ENCODE results near the gene ULK2. TPM values are rescaled to one million over a fixed set of nuclear protein-coding genes. Genes with fewer than 3 reads are reported as not detected.

Gene ULK2
- total RNA-seq, 1 donor from 2014 or later: 20.6 TPM

DNA sequence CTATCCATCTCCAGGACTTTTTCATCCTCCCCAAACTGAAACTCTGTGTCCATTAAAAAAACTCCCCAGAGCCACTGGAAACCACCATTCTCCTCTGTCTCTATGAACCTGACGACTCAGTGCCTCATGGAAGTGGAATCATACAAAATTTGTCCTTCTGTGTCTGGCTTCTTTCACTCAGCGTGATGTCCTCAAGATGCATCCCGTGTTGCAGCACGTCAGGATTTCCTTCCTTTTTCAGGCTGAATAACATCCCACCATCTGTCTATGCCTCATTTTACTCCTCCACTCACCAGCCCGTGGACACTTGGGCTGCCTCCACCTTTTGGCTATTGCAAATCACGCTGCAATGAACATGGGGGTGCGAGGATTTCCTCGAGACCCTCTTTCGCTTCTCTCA lies 107.0 kb downstream of the ULK2 start:
- H3K9me3 ChIP-seq (ENCODE audit: low read depth): no peaks in the 10 kb centered on the region
- no peaks in the 10 kb centered on the region for H3K27me3 ChIP-seq
- H3F3A ChIP-seq (ENCODE audit: low read depth): no peaks in the 10 kb centered on the region
- no peaks in the 10 kb centered on the region for H3K79me2 ChIP-seq (ENCODE audit: low read depth)
- H3K4me3 Mint-ChIP-seq: no peak overlapping the region
- no peaks in the 10 kb centered on the region for H3K4me1 Mint-ChIP-seq
- H3K4me1 ChIP-seq: peaks cover 3% of the 10 kb centered on the region
- H4K20me1 ChIP-seq (ENCODE audit: low read depth): no peaks in the 10 kb centered on the region
- H2AFZ ChIP-seq (replicated peaks): no peak overlapping the region
- no peaks in the 10 kb centered on the region for H3K9me3 Mint-ChIP-seq
- no peak overlapping the region for H3K27ac Mint-ChIP-seq
- H3K27me3 Mint-ChIP-seq (ENCODE audit: insufficient read depth, low read depth): peaks cover 10% of the 10 kb centered on the region
- H3K36me3 Mint-ChIP-seq: no peaks in the 10 kb centered on the region
- H3K9ac ChIP-seq: no peak overlapping the region
- no peak for DNase-seq (ENCODE audit: low spot score)
- TF ChIP-seq EZH2phosphoT487 (IDR thresholded peaks at IDR 0.05) (no peak), EZH2 (IDR thresholded peaks at IDR 0.05) (no peak)
- TF ChIP-seq, protein P1, sequence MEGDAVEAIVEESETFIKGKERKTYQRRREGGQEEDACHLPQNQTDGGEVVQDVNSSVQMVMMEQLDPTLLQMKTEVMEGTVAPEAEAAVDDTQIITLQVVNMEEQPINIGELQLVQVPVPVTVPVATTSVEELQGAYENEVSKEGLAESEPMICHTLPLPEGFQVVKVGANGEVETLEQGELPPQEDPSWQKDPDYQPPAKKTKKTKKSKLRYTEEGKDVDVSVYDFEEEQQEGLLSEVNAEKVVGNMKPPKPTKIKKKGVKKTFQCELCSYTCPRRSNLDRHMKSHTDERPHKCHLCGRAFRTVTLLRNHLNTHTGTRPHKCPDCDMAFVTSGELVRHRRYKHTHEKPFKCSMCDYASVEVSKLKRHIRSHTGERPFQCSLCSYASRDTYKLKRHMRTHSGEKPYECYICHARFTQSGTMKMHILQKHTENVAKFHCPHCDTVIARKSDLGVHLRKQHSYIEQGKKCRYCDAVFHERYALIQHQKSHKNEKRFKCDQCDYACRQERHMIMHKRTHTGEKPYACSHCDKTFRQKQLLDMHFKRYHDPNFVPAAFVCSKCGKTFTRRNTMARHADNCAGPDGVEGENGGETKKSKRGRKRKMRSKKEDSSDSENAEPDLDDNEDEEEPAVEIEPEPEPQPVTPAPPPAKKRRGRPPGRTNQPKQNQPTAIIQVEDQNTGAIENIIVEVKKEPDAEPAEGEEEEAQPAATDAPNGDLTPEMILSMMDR (IDR thresholded peaks at IDR 0.05): no peak
- H3K36me3 ChIP-seq: no peaks in the 10 kb centered on the region
- no peak overlapping the region for H3K4me3 ChIP-seq
- H3K4me2 ChIP-seq: no peak overlapping the region
- no peak overlapping the region for H3K27ac ChIP-seq

DNA sequence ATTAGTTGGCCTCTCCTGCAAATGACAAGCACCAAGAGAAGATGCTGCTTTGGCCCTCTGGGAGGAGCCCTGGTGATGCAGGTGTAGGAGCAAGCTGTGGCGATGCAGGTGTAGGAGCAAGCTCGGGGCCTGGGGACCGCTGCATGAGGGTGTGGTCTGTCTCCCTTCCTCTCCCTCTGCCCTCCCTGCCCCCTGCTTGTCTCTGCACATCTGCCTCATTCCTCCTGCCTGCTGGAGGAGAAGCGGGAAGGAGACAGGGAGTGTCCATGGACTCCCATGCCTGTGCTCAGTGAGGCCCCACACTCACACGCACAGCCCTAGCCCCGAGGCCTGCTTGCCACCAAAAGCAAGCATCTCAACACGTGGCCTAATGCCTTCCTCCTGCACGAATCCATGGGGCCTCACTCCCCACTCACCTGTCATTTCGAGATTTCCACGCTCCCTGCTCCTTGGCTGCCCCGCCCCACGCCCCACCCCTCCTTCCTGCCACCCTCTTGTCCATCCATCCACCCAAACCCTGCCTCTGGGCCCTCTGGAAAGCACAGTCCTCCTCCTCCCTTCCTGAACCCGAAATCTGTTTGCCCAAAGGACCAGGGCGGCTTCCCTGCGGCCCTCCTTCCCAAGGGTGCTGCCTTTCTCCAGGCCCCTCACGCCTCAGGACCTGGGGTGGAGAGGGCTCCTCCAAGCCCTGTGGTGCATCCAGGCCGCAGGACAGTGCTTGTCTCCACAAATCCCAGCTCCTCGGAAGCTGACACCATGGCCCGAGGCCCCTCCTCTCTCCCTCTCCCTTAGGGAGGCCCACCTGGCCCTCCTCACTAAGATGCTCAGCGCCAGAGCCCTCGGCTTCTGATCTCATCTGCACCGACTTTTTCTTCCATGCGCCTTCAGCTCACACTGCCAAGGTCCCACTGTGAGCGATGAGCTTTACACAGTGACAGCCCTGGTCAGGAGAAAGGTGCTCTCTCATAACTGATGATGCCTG lies 107.9 kb downstream of the ULK2 start:
- Histone ChIP-seq H3K4me2 (no peak overlapping the region), H3K27ac (no peak overlapping the region), H3K9ac (no peak overlapping the region), H3K27me3 (no peaks in the 10 kb centered on the region), H2AFZ (replicated peaks) (peak overlapping the region; percentile 67), H3F3A (ENCODE audit: low read depth) (no peaks in the 10 kb centered on the region), H3K4me1 (peaks cover 3% of the 10 kb centered on the region), H3K36me3 (no peaks in the 10 kb centered on the region), H4K20me1 (ENCODE audit: low read depth) (no peaks in the 10 kb centered on the region), H3K9me3 (ENCODE audit: low read depth) (no peaks in the 10 kb centered on the region), H3K4me3 (no peak overlapping the region), H3K79me2 (ENCODE audit: low read depth) (no peaks in the 10 kb centered on the region)
- DNase-seq (ENCODE audit: low spot score): peak; percentile 52
- Mint-ChIP-seq H3K4me1 (no peaks in the 10 kb centered on the region), H3K4me3 (no peak overlapping the region), H3K36me3 (no peaks in the 10 kb centered on the region), H3K27me3 (ENCODE audit: insufficient read depth, low read depth) (peaks cover 13% of the 10 kb centered on the region), H3K27ac (no peak overlapping the region), H3K9me3 (no peaks in the 10 kb centered on the region)
- TF ChIP-seq EZH2 (IDR thresholded peaks at IDR 0.05) (no peak), EZH2phosphoT487 (IDR thresholded peaks at IDR 0.05) (no peak)
- TF ChIP-seq, protein P1 (IDR thresholded peaks at IDR 0.05): no peak

DNA sequence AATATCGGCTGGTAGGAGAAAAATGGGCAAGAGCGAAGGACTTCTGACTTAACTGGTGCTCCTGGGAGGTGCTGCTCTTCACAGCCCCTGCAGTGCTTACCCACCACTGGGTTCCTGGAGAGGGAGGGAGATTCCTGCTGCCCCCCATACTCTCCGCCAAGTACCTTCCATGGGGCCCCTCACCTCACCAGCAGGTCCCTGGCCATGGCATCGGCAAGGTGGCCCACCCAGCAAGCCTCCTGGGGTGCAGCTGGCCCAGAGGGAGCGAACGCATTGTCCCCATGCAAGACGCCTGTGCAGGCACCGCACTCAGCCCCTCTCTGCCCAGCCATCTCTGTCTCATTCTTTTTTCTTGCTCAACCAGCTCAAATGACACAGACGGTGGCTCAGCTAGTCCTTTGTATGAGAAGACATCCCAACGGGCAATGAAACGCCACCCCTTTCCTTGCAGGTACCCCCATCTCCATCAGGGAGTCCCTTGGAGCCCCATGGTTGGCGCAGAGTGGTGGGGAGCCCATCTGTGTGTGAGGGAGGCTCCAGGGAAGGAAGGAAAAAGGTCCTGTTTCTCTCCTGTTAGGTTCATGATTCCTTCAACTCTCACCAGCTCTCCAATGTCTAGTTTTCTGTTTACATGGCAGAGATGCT lies 110.1 kb downstream of the ULK2 start:
- no peak overlapping the region for H3K4me3 Mint-ChIP-seq
- H3K4me1 Mint-ChIP-seq: no peaks in the 10 kb centered on the region
- TF ChIP-seq EZH2 (IDR thresholded peaks at IDR 0.05): no peak
- TF ChIP-seq EZH2phosphoT487 (IDR thresholded peaks at IDR 0.05): no peak
- TF ChIP-seq, protein P1 (IDR thresholded peaks at IDR 0.05): no peak
- Histone ChIP-seq H2AFZ (replicated peaks) (no peak overlapping the region), H3K36me3 (no peaks in the 10 kb centered on the region), H3K9me3 (ENCODE audit: low read depth) (no peaks in the 10 kb centered on the region), H3K4me2 (no peak overlapping the region), H3K4me3 (no peak overlapping the region), H3K9ac (no peak overlapping the region), H4K20me1 (ENCODE audit: low read depth) (no peaks in the 10 kb centered on the region), H3K27ac (no peak overlapping the region), H3K27me3 (no peaks in the 10 kb centered on the region), H3K4me1 (peaks cover 3% of the 10 kb centered on the region), H3K79me2 (ENCODE audit: low read depth) (no peaks in the 10 kb centered on the region), H3F3A (ENCODE audit: low read depth) (no peaks in the 10 kb centered on the region)
- no peak for DNase-seq (ENCODE audit: low spot score)
- no peaks in the 10 kb centered on the region for H3K36me3 Mint-ChIP-seq
- H3K27me3 Mint-ChIP-seq (ENCODE audit: insufficient read depth, low read depth): peaks cover 18% of the 10 kb centered on the region
- H3K27ac Mint-ChIP-seq: no peak overlapping the region
- no peaks in the 10 kb centered on the region for H3K9me3 Mint-ChIP-seq

Measured in neural progenitor cell (in vitro differentiated cells).